Measurements from ENCODE around the gene GLOD5. TPM values are rescaled to one million over a fixed set of nuclear protein-coding genes. Genes with fewer than 3 reads are reported as not detected.
A peak's percentile ranks its signal among the peaks of the same experiment; 100 is the strongest.

GLOD5 gene
- total and polyA plus RNA-seq, 2 of the 4 experiments (the other 2 are of a cell fraction): not detected

DNA sequence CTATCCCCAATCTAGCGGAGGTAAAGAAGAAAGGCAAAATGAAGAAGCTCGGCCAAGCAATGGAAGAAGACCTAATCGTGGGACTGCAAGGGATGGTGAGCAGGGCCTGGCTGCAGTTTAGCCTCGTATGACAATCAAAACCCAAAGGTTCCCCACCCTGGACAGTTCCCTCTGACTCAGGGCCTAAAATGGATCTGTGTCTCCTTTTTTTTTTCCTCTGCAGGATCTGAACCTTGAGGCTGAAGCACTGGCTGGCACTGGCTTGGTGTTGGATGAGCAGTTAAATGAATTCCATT lies 41.3 kb downstream of the GLOD5 start:
- BruUV-seq (replicated peaks): no TSS peak
- Histone ChIP-seq H4K20me1 (ENCODE audit: insufficient read depth, low read length) (no peaks in the 10 kb centered on the region), H3K4me1 (ENCODE audit: control insufficient read depth, insufficient read depth, low read length) (0 out of 2 replicates have a peak, but pooled peaks cover 3% of the 10 kb centered on the region), H3K4ac (ENCODE audit: low read depth, low read length) (peak overlapping the region; percentile 47; the same call in 1 of the 2 replicates), H3K27me3 (ENCODE audit: control insufficient read depth, insufficient read depth, low read length) (no peaks in the 10 kb centered on the region), H3K4me2 (ENCODE audit: low read depth, low read length) (peak overlapping the region; percentile 32), H3K56ac (ENCODE audit: extremely low read depth, insufficient read depth, low read length) (no peak overlapping the region), H2AFZ (replicated peaks; ENCODE audit: low read length, poor library complexity) (peak overlapping the region; percentile 89), H4K8ac (ENCODE audit: low read depth in 2 of 2, low read length in 2 of 2) (peak overlapping the region in 1 of 2 experiments; percentile 78; a peak in 2 of 4 replicates), H2BK5ac (ENCODE audit: low read depth, low read length, poor library complexity, severe bottlenecking) (no peak overlapping the region), H3K36me3 (ENCODE audit: control insufficient read depth, insufficient read depth, low read length) (peaks cover 2% of the 10 kb centered on the region; the same call in 1 of the 2 replicates), H3K9me3 (ENCODE audit: control insufficient read depth, insufficient read depth, low read length) (no peaks in the 10 kb centered on the region), H2AK5ac (ENCODE audit: low read depth, low read length) (no peak overlapping the region), H3K27ac (ENCODE audit: insufficient read depth, low read length) (no peak overlapping the region; the same call in 1 of the 2 replicates), H3K9me1 (ENCODE audit: insufficient read depth, low read length) (peaks cover 10% of the 10 kb centered on the region; the same call in 1 of the 2 replicates), H4K5ac (ENCODE audit: low read depth, low read length) (no peak overlapping the region), H2BK20ac (ENCODE audit: low read depth, low read length) (no peak overlapping the region), H3K23ac (ENCODE audit: low read depth, low read length) (no peak overlapping the region), H2AK9ac (replicated peaks; ENCODE audit: low read depth, low read length, poor library complexity) (peak overlapping the region; percentile 63), H3K18ac (ENCODE audit: low read depth, low read length) (no peak overlapping the region), H3K14ac (replicated peaks; ENCODE audit: low read depth, low read length) (no peak overlapping the region), H3K4me3 (ENCODE audit: insufficient read depth, low read depth, low read length) (no peak overlapping the region; the same call in 1 of the 2 replicates), H2BK120ac (ENCODE audit: low read depth, low read length) (no peak overlapping the region), H3K79me1 (ENCODE audit: low read depth in 1 of 2, low read length in 2 of 2) (peaks cover 0 to 13% of the 10 kb centered on the region in 2 experiments; a peak in 1 of 4 replicates), H2BK15ac (ENCODE audit: low read depth, low read length) (no peak overlapping the region), H3K9ac (ENCODE audit: low read depth, low read length) (0 out of 2 replicates have a peak overlapping the region, but pooled peaks have one; percentile 24), H4K91ac (ENCODE audit: insufficient read depth, low read depth, low read length) (no peak overlapping the region)
- intact Hi-C loops (cut with micrococcal nuclease): loop anchor here (10.0 kb wide), 1 partner anchor 908 kb away; no protein-coding TSS in a partner anchor
- DNase-seq (no peak), ATAC-seq (ENCODE audit: low read depth) (no peak)
- ChIA-PET POLR2A (ENCODE audit: unreplicated experiment) (no interaction called here), CTCF (no interaction called here)
- WGBS, 2 experiments (ENCODE audit: extremely low coverage in 2 of 2, insufficient read length in 1 of 2): 48% methylated on average over 4 of the region's 4 CpGs; no CpG with 5 or more reads in 1 of the 2 experiments
- TF ChIP-seq, protein P1, sequence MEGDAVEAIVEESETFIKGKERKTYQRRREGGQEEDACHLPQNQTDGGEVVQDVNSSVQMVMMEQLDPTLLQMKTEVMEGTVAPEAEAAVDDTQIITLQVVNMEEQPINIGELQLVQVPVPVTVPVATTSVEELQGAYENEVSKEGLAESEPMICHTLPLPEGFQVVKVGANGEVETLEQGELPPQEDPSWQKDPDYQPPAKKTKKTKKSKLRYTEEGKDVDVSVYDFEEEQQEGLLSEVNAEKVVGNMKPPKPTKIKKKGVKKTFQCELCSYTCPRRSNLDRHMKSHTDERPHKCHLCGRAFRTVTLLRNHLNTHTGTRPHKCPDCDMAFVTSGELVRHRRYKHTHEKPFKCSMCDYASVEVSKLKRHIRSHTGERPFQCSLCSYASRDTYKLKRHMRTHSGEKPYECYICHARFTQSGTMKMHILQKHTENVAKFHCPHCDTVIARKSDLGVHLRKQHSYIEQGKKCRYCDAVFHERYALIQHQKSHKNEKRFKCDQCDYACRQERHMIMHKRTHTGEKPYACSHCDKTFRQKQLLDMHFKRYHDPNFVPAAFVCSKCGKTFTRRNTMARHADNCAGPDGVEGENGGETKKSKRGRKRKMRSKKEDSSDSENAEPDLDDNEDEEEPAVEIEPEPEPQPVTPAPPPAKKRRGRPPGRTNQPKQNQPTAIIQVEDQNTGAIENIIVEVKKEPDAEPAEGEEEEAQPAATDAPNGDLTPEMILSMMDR (conservative IDR thresholded peaks at IDR 0.05; ENCODE audit: low read depth, low read length): no peak
- TF ChIP-seq RFX5 (IDR thresholded peaks at IDR 0.05; ENCODE audit: low read depth, low read length) (no peak), POLR2A (IDR thresholded peaks at IDR 0.05; ENCODE audit: low read depth, low read length) (no peak), BHLHE40 (IDR thresholded peaks at IDR 0.05; ENCODE audit: low read depth, low read length) (no peak), NFE2L2 (IDR thresholded peaks at IDR 0.05; ENCODE audit: low read depth, low read length) (no peak), MXI1 (IDR thresholded peaks at IDR 0.05; ENCODE audit: borderline replicate concordance, low read depth, low read length) (no peak), CHD1 (IDR thresholded peaks at IDR 0.05; ENCODE audit: low read depth, low read length) (no peak), SMC3 (IDR thresholded peaks at IDR 0.05; ENCODE audit: low read depth, low read length) (no peak), CEBPB (IDR thresholded peaks at IDR 0.05; ENCODE audit: low read depth, low read length) (no peak), RCOR1 (IDR thresholded peaks at IDR 0.05; ENCODE audit: insufficient replicate concordance, low read length) (no peak), RAD21 (IDR thresholded peaks at IDR 0.05; ENCODE audit: low read length) (no peak), MAFK (IDR thresholded peaks at IDR 0.05; ENCODE audit: low read depth, low read length) (no peak), MAZ (IDR thresholded peaks at IDR 0.05; ENCODE audit: borderline replicate concordance, low read depth, low read length) (no peak), FOS (IDR thresholded peaks at IDR 0.05; ENCODE audit: low read depth, low read length) (no peak)
- TF ChIP-seq, protein P2, sequence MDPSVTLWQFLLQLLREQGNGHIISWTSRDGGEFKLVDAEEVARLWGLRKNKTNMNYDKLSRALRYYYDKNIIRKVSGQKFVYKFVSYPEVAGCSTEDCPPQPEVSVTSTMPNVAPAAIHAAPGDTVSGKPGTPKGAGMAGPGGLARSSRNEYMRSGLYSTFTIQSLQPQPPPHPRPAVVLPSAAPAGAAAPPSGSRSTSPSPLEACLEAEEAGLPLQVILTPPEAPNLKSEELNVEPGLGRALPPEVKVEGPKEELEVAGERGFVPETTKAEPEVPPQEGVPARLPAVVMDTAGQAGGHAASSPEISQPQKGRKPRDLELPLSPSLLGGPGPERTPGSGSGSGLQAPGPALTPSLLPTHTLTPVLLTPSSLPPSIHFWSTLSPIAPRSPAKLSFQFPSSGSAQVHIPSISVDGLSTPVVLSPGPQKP (IDR thresholded peaks at IDR 0.05; ENCODE audit: borderline replicate concordance, low read depth, low read length): no peak
- TF ChIP-seq, protein P3, sequence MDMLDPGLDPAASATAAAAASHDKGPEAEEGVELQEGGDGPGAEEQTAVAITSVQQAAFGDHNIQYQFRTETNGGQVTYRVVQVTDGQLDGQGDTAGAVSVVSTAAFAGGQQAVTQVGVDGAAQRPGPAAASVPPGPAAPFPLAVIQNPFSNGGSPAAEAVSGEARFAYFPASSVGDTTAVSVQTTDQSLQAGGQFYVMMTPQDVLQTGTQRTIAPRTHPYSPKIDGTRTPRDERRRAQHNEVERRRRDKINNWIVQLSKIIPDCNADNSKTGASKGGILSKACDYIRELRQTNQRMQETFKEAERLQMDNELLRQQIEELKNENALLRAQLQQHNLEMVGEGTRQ (IDR thresholded peaks at IDR 0.05; ENCODE audit: low read depth, low read length): no peak
- in situ Hi-C loops (cut with MboI; ENCODE audit: low sequenced_read_pairs): no loop called here
- dilution Hi-C loops (cut with HindIII; ENCODE audit: low sequenced_read_pairs, unreplicated experiment): no loop called here
